GM20431 (cell line): Measurements from ENCODE around the gene LEMD1.
"Not testable (repeated sequence)": the region's sequence is repeated elsewhere in the genome, so short reads cannot be mapped to it uniquely, and the experiment has no call there.

ENCODE experiments used
- in situ Hi-C: fragments of 300-500 bp; cut with MseI, MboI; formaldehyde crosslinking; loops from one replicate; pipeline ENCODE4 v1.15.0; 2020; ENCODE audit warnings: low sequenced_read_pairs; ENCODE audit not compliant: unreplicated experiment

The LEMD1 gene

GRCh38 chr1:205447457-205448341 is 25.8 kb upstream of the LEMD1 start:
- in situ Hi-C loops: no loop called here

- in situ Hi-C loops: no loop called here
Measured at GRCh38 chr1:205446828-205447227, 25.0 kb upstream of the LEMD1 start.

GRCh38 chr1:205445646-205445935 is 23.7 kb upstream of the LEMD1 start:
- in situ Hi-C loops: no loop called here

- in situ Hi-C loops: no loop called here
Measured at GRCh38 chr1:205444931-205445645, 23.2 kb upstream of the LEMD1 start.

GRCh38 chr1:205444300-205444930 is 22.6 kb upstream of the LEMD1 start:
- in situ Hi-C loops: no loop called here

GRCh38 chr1:205443585-205444299 is 21.9 kb upstream of the LEMD1 start:
- in situ Hi-C loops: no loop called here

- in situ Hi-C loops: no loop called here
Measured at GRCh38 chr1:205442051-205442725, 20.3 kb upstream of the LEMD1 start.

GRCh38 chr1:205441716-205442050 is 19.8 kb upstream of the LEMD1 start:
- in situ Hi-C loops: no loop called here

GRCh38 chr1:205441318-205441633 is 19.4 kb upstream of the LEMD1 start:
- in situ Hi-C loops: no loop called here

GRCh38 chr1:205440476-205441317 is 18.8 kb upstream of the LEMD1 start:
- in situ Hi-C loops: no loop called here

- in situ Hi-C loops: no loop called here
Measured at GRCh38 chr1:205440121-205440475, 18.2 kb upstream of the LEMD1 start.

- in situ Hi-C loops: no loop called here
Measured at GRCh38 chr1:205438213-205439158, 16.6 kb upstream of the LEMD1 start.

GRCh38 chr1:205437570-205437969 is 15.7 kb upstream of the LEMD1 start:
- in situ Hi-C loops: no loop called here

- in situ Hi-C loops: no loop called here
Measured at GRCh38 chr1:205436776-205437410, 15.0 kb upstream of the LEMD1 start.

GRCh38 chr1:205435578-205436573 is 14.0 kb upstream of the LEMD1 start:
- in situ Hi-C loops: no loop called here

- in situ Hi-C loops: no loop called here
Measured at GRCh38 chr1:205434738-205435137, 12.9 kb upstream of the LEMD1 start.

- in situ Hi-C loops: not testable (repeated sequence)
Measured at GRCh38 chr1:205432692-205433091, 10.8 kb upstream of the LEMD1 start.
